Stimulated activated CD8-positive, alpha-beta memory T cell treated with anti-CD3 and anti-CD28 coated beads, Interleukin-12 subunit alpha, Interleukin-12 subunit beta, amount 100 ng/mL, for 4 hours (primary cell): ENCODE results near the gene SMNDC1.

Source experiments
- DNase-seq: peaks from one replicate; pipeline ENCODE4 v3.0.0-alpha.2; 2020; ENCODE audit warnings: low read depth

Gene SMNDC1

GRCh38 chr10:110327262-110327914, 22.7 kb upstream of the SMNDC1 start:
- no peak for DNase-seq

- no peak for DNase-seq
These were observed 21.8 kb upstream of the SMNDC1 start for GRCh38 chr10:110326351-110327032.

- DNase-seq, result no peak
These were observed 20.1 kb upstream of the SMNDC1 start for GRCh38 chr10:110324805-110325280.

- no peak for DNase-seq
These were observed 19.6 kb upstream of the SMNDC1 start for GRCh38 chr10:110324201-110324804.

- DNase-seq, result no peak
These were observed 18.8 kb upstream of the SMNDC1 start for GRCh38 chr10:110323503-110323902.

- DNase-seq, result no peak
These were observed 17.3 kb upstream of the SMNDC1 start for GRCh38 chr10:110321869-110322620.

- no peak for DNase-seq
These were observed 13.4 kb upstream of the SMNDC1 start for GRCh38 chr10:110317866-110318850.

GRCh38 chr10:110313674-110314073, 9.0 kb upstream of the SMNDC1 start:
- no peak for DNase-seq

GRCh38 chr10:110312206-110312605, 7.5 kb upstream of the SMNDC1 start:
- DNase-seq, result no peak

GRCh38 chr10:110311357-110311949, 6.7 kb upstream of the SMNDC1 start:
- no peak for DNase-seq

- no peak for DNase-seq
These were observed 6.0 kb upstream of the SMNDC1 start for GRCh38 chr10:110310741-110311140.

- no peak for DNase-seq
These were observed 3.1 kb upstream of the SMNDC1 start for GRCh38 chr10:110307805-110308204.

GRCh38 chr10:110306452-110306768, 1.7 kb upstream of the SMNDC1 start:
- DNase-seq, result no peak

GRCh38 chr10:110305767-110306451, 1.2 kb upstream of the SMNDC1 start:
- peak; percentile 13 for DNase-seq

GRCh38 chr10:110304394-110304779, 333 bp downstream of the SMNDC1 start:
- DNase-seq, result no peak

GRCh38 chr10:110303681-110304080, 1.0 kb downstream of the SMNDC1 start:
- DNase-seq, result no peak

- no peak for DNase-seq
These were observed 4.2 kb downstream of the SMNDC1 start for GRCh38 chr10:110300486-110300986.

GRCh38 chr10:110296966-110297365, 7.8 kb downstream of the SMNDC1 start:
- no peak for DNase-seq

GRCh38 chr10:110286841-110287240, 17.9 kb downstream of the SMNDC1 start:
- DNase-seq, result no peak

- no peak for DNase-seq
These were observed 19.2 kb downstream of the SMNDC1 start for GRCh38 chr10:110285501-110285900.
